Testis (tissue), 2 donors: ENCODE data around the gene PCDH12.

Experiments used
- POLR2A ChIP-seq: fragments of 450-650 bp; IDR thresholded peaks from one replicate; pipeline ENCODE4 v1.6.1; 2017; ENCODE audit warnings: antibody characterized with exemption, mild to moderate bottlenecking, moderate library complexity
- TF ChIP-seq, protein P1 (sequence below), 3 experiments: fragments of 450-650 bp in 2 of 3; fragments of 200-600 bp in 1 of 3; sonication (generic) in 1 of 3; IDR thresholded peaks; one replicate each; pipeline ENCODE4 v1.5.1; 2016 to 2019; ENCODE audit warnings: antibody characterized with exemption in 3 of 3, mild to moderate bottlenecking in 2 of 3, moderate library complexity in 1 of 3

DNA sequence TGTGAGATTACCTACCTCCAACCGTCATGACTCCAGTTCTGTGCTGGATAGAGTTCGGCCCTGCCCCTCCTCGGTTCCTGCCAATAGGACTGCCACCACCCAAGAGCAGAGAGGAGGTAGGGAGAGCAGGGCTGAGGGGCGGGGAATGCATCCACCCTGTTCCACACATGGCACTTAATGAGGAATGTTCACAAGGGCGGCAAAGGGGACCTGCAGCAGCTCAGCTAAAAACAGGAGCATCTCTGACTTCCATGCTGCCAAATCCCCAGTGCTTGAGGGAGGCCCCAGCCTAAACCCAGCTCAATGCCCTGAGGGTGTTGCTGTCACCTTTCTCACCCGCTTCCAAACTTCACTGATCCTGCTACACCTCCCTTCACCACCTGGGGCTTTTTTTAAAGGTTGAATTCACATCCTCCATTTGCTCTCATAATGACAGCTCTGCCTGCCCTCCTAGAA, 42.1 kb downstream of the PCDH12 start:
- TF ChIP-seq, protein P1, sequence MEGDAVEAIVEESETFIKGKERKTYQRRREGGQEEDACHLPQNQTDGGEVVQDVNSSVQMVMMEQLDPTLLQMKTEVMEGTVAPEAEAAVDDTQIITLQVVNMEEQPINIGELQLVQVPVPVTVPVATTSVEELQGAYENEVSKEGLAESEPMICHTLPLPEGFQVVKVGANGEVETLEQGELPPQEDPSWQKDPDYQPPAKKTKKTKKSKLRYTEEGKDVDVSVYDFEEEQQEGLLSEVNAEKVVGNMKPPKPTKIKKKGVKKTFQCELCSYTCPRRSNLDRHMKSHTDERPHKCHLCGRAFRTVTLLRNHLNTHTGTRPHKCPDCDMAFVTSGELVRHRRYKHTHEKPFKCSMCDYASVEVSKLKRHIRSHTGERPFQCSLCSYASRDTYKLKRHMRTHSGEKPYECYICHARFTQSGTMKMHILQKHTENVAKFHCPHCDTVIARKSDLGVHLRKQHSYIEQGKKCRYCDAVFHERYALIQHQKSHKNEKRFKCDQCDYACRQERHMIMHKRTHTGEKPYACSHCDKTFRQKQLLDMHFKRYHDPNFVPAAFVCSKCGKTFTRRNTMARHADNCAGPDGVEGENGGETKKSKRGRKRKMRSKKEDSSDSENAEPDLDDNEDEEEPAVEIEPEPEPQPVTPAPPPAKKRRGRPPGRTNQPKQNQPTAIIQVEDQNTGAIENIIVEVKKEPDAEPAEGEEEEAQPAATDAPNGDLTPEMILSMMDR (IDR thresholded peaks at IDR 0.05): no peak
- no peak for TF ChIP-seq POLR2A
